B cell (primary cell): ENCODE results near the gene ASB15. TPM values are rescaled to one million over a fixed set of nuclear protein-coding genes. Genes with fewer than 3 reads are reported as not detected.

Experiments
- ATAC-seq: fragments of 200-7000 bp; cut with Tn5 transposase; one replicate; pipeline ENCODE4 v1.10.0; 2021; ENCODE audit warnings: low read depth, mild to moderate bottlenecking, moderate number of reproducible peaks, moderate library complexity
- CTCF ChIA-PET: fragments of 350-600 bp; sonication (Branson Sonifier 250); formaldehyde crosslinking; loops from one replicate; lab custom pipeline; 2021; ENCODE audit warnings: antibody characterized with exemption, inconsistent platforms; lab: Charles Lee
- POLR2A ChIA-PET: fragments of 350-600 bp; sonication (Branson Sonifier 250); formaldehyde crosslinking; loops from one replicate; lab custom pipeline; 2021; ENCODE audit warnings: antibody characterized with exemption; lab: Charles Lee
- DNase-seq: peaks from one replicate; pipeline ENCODE4 v3.0.0; 2013
- H2AFZ ChIP-seq: 2 replicates; pipeline ENCODE4 v1.6.1; 2012; ENCODE audit warnings: mild to moderate bottlenecking, low read depth, low read length; ENCODE audit not compliant: insufficient read depth, poor library complexity, severe bottlenecking
- H3K27ac ChIP-seq, 2 donors: 1 replicate in 1 of 2; 2 replicates in 1 of 2; pipeline ENCODE4 v1.5.1; 2012 to 2013; ENCODE audit warnings: low read length in 2 of 2, mild to moderate bottlenecking in 2 of 2, moderate library complexity in 1 of 2
- H3K27me3 ChIP-seq, 4 experiments: fragments of 200-600 bp in 1 of 4; sonication (generic) in 1 of 4; replicated peaks in 1 of 4; 1 replicate in 2 of 4; 2 replicates in 2 of 4; pipeline versions ENCODE4 v1.6.1 to v1.7.0; 2013 to 2016; ENCODE audit warnings: low read length in 3 of 4, mild to moderate bottlenecking in 2 of 4, mixed read lengths in 1 of 4, moderate library complexity in 1 of 4; ENCODE audit not compliant: insufficient read depth in 4 of 4, control insufficient read depth in 3 of 4; ENCODE audit errors: control extremely low read depth in 1 of 4
- H3K36me3 ChIP-seq, 2 experiments: replicated peaks in 1 of 2; 1 replicate in 1 of 2; 2 replicates in 1 of 2; pipeline versions ENCODE4 v1.6.1 to v1.7.1; 2013; ENCODE audit warnings: low read length in 1 of 2; ENCODE audit not compliant: insufficient read depth in 2 of 2, control insufficient read depth in 1 of 2; ENCODE audit errors: control extremely low read depth in 1 of 2, extremely low read depth in 1 of 2
- H3K4me1 ChIP-seq, 2 donors: fragments of 200-600 bp in 1 of 2; sonication (generic) in 1 of 2; 1 replicate in 1 of 2; 2 replicates in 1 of 2; pipeline versions ENCODE4 v1.5.1 to v1.6.1; 2013 to 2017; ENCODE audit warnings: low read length in 2 of 2; ENCODE audit not compliant: control insufficient read depth in 2 of 2, insufficient read depth in 2 of 2
- H3K4me2 ChIP-seq: replicated peaks from 2 replicates; pipeline ENCODE3; 2012; ENCODE audit warnings: mild to moderate bottlenecking, low read depth, low read length; ENCODE audit not compliant: poor library complexity, severe bottlenecking
- H3K4me3 ChIP-seq, 5 experiments: fragments of 200-600 bp in 1 of 5; sonication (generic) in 1 of 5; 1 replicate in 3 of 5; 2 replicates in 2 of 5; pipeline versions ENCODE4 v1.5.1 to v1.7.0; 2011 to 2016; ENCODE audit warnings: low read length in 4 of 5, mild to moderate bottlenecking in 4 of 5, low read depth in 2 of 5, control low read depth in 1 of 5, moderate library complexity in 1 of 5; ENCODE audit not compliant: insufficient read depth in 1 of 5; ENCODE audit errors: control extremely low read depth in 1 of 5, extremely low read depth in 1 of 5
- H3K79me2 ChIP-seq: fragments of 200-600 bp; sonication (generic); one replicate; pipeline ENCODE4 v1.6.0; 2016; ENCODE audit warnings: low read length; ENCODE audit not compliant: control insufficient read depth, insufficient read depth
- H3K9ac ChIP-seq: fragments of 200-600 bp; sonication (generic); 2 replicates; pipeline ENCODE4 v1.6.1; 2017; ENCODE audit warnings: mild to moderate bottlenecking, low read length, moderate library complexity
- H3K9me3 ChIP-seq, 3 donors: one replicate each; pipeline versions ENCODE4 v1.6.1 to v1.7.1; 2013; ENCODE audit warnings: low read length in 2 of 3; ENCODE audit not compliant: control insufficient read depth in 2 of 3, insufficient read depth in 1 of 3; ENCODE audit errors: control extremely low read depth in 1 of 3
- H4K20me1 ChIP-seq: 2 replicates; pipeline ENCODE4 v1.6.0; 2012; ENCODE audit warnings: mild to moderate bottlenecking, low read length; ENCODE audit not compliant: insufficient read depth, control insufficient read depth, poor library complexity, severe bottlenecking
- H3K27ac Mint-ChIP-seq: one replicate; pipeline ENCODE4 v1.8.0; 2021; ENCODE audit warnings: mixed read lengths
- H3K27me3 Mint-ChIP-seq: one replicate; pipeline ENCODE4 v1.8.0; 2021; ENCODE audit warnings: mixed read lengths
- H3K4me1 Mint-ChIP-seq: one replicate; pipeline ENCODE4 v1.8.0; 2021; ENCODE audit warnings: mixed read lengths
- H3K4me3 Mint-ChIP-seq: one replicate; pipeline ENCODE4 v1.8.0; 2021; ENCODE audit warnings: mixed read lengths
- H3K9me3 Mint-ChIP-seq: one replicate; pipeline ENCODE4 v1.8.0; 2022; ENCODE audit warnings: mixed read lengths; ENCODE audit not compliant: insufficient read depth
- CTCF ChIP-seq: fragments of 200-600 bp; IDR thresholded peaks from one replicate; pipeline ENCODE4 v1.8.0; 2022; ENCODE audit warnings: antibody characterized with exemption, mild to moderate bottlenecking
- EZH2 ChIP-seq: IDR thresholded peaks from 2 replicates; pipeline ENCODE4 v1.6.1; 2012; ENCODE audit warnings: borderline replicate concordance, low read depth, mild to moderate bottlenecking, moderate library complexity, low read length; ENCODE audit not compliant: insufficient read depth, poor library complexity, severe bottlenecking
- WGBS: methylation state at CpG from one replicate; pipeline ENCODE4 v1.1.5; 2013; ENCODE audit warnings: missing lambda C conversion rate; ENCODE audit not compliant: insufficient coverage; 5-methylcytosine and 5-hydroxymethylcytosine counted together
- intact Hi-C: fragments of 100-400 bp; cut with micrococcal nuclease; formaldehyde crosslinking; loops from one replicate; pipeline ENCODE4 v1.10.0; 2022
- polyA plus RNA-seq: library from polyadenylated mRNA; depleted of rRNA; stranded (reverse); fragments of >200 nt; gene quantifications from 2 replicates; pipeline ENCODE4 v1.2.3, GENCODE V29; 2012
- total RNA-seq, 2 donors: library from RNA; stranded (reverse); fragments of 120-200 nt in 1 of 2; gene quantifications; 1 replicate in 1 of 2; 2 replicates in 1 of 2; pipeline versions ENCODE4 v1.2.3 to v1.2.4, GENCODE V29; 2013 to 2022

The ASB15 gene
- total and polyA plus RNA-seq, 2 donors (not counting 1 experiment from before 2014, with no cell fraction given), result not detected

GRCh38 chr7:123643495-123644441 lies 42.1 kb downstream of the ASB15 start:
- H3K27ac Mint-ChIP-seq, result no peak overlapping the region
- no peaks in the 10 kb centered on the region for H4K20me1 ChIP-seq
- H3K27me3 Mint-ChIP-seq, result peaks cover 48% of the 10 kb centered on the region
- H3K27me3 ChIP-seq, result peaks cover 0 to 11% (median 6%) of the 10 kb centered on the region in 4 experiments
- H3K79me2 ChIP-seq, result no peaks in the 10 kb centered on the region
- H2AFZ ChIP-seq, result no peak overlapping the region
- H3K4me1 ChIP-seq, result no peaks in the 10 kb centered on the region
- TF ChIP-seq CTCF, result no peak
- no peak for TF ChIP-seq EZH2
- no peaks in the 10 kb centered on the region for H3K36me3 ChIP-seq
- H3K4me3 Mint-ChIP-seq, result no peak overlapping the region
- no peaks in the 10 kb centered on the region for H3K4me1 Mint-ChIP-seq
- ATAC-seq (no peak), DNase-seq (no peak)
- H3K4me3 ChIP-seq, result no peak overlapping the region
- H3K9me3 ChIP-seq, result no peaks in the 10 kb centered on the region
- ChIA-PET CTCF (no interaction called here), POLR2A (no interaction called here)
- H3K9ac ChIP-seq, result no peak overlapping the region
- intact Hi-C loops, result no loop called here
- WGBS, result 9% methylated on average over 1 of the region's 6 CpGs
- H3K27ac ChIP-seq, result no peak overlapping the region
- no peak overlapping the region for H3K4me2 ChIP-seq
- no peaks in the 10 kb centered on the region for H3K9me3 Mint-ChIP-seq

GRCh38 chr7:123645516-123645915 lies 43.9 kb downstream of the ASB15 start:
- DNase-seq, result no peak
- no peak for TF ChIP-seq EZH2
- Histone ChIP-seq H4K20me1 (no peaks in the 10 kb centered on the region), H3K9ac (no peak overlapping the region), H3K36me3 (no peaks in the 10 kb centered on the region), H3K27ac (no peak overlapping the region), H3K9me3 (no peaks in the 10 kb centered on the region), H3K4me3 (no peak overlapping the region), H3K79me2 (no peaks in the 10 kb centered on the region), H3K4me1 (no peaks in the 10 kb centered on the region), H3K27me3 (peaks cover 0 to 11% (median 3%) of the 10 kb centered on the region in 4 experiments), H2AFZ (no peak overlapping the region), H3K4me2 (no peak overlapping the region)
- ATAC-seq, result no peak
- CTCF ChIA-PET, result no interaction called here
- Mint-ChIP-seq H3K27me3 (peaks cover 55% of the 10 kb centered on the region), H3K4me1 (no peaks in the 10 kb centered on the region), H3K27ac (no peak overlapping the region), H3K9me3 (no peaks in the 10 kb centered on the region), H3K4me3 (no peak overlapping the region)
- WGBS, result 82% methylated on average over 2 of the region's 3 CpGs
- intact Hi-C loops, result no loop called here
- POLR2A ChIA-PET, result no interaction called here
